GM12878 (cell line): Measurements from ENCODE around the gene SERPINB5. TPM values are rescaled to one million over a fixed set of nuclear protein-coding genes. Genes with fewer than 3 reads are reported as not detected.

Experiments used
- ATAC-seq: fragments of 200-7000 bp; cut with Tn5 transposase; 3 replicates; pipeline ENCODE4 v1.9.1; 2020; ENCODE audit warnings: mild to moderate bottlenecking, moderate library complexity
- BruUV-seq: library from RNA; stranded (reverse); fragments of 400-500 nt; replicated peaks from 2 replicates; lab custom pipeline; 2021; lab: Mats Ljungman, UMichigan
- CTCF ChIA-PET: fragments of 300-600 bp; sonication (Branson Sonifier 250); formaldehyde crosslinking; extraction: SDS; loops from one replicate; lab custom pipeline; 2021; ENCODE audit warnings: inconsistent platforms; lab: Yijun Ruan, JAX
- POLR2A ChIA-PET: fragments of 350-600 bp; formaldehyde crosslinking; extraction: SDS; loops from one replicate; lab custom pipeline; 2021; ENCODE audit warnings: inconsistent platforms; lab: Charles Lee
- RAD21 ChIA-PET: fragments of 300-600 bp; sonication (Branson Sonifier 250); formaldehyde crosslinking; loops from one replicate; lab custom pipeline; 2023; ENCODE audit warnings: antibody characterized with exemption; ENCODE audit not compliant: unreplicated experiment; lab: Charles Lee
- SMC1A ChIA-PET: fragments of 300-600 bp; sonication (Branson Sonifier 250); formaldehyde crosslinking; loops from one replicate; lab custom pipeline; 2023; ENCODE audit not compliant: unreplicated experiment, uncharacterized antibody; lab: Charles Lee
- DNase-seq: peaks from one replicate; pipeline ENCODE4 v3.0.0-alpha.2; 2011; ENCODE audit warnings: low read depth, low spot score
- FAIRE-seq: peaks from 3 replicates; lab custom pipeline; 2011; peaks lifted over from hg19 to GRCh38; lab: Jason Lieb, UNC
- H2AFZ ChIP-seq: 2 replicates; pipeline ENCODE4 v1.6.0; 2011; ENCODE audit warnings: low read depth, low read length, control low read depth; ENCODE audit not compliant: control insufficient read depth
- H3K27ac ChIP-seq: 2 replicates; pipeline ENCODE4 v1.5.1; 2011; ENCODE audit warnings: control low read depth; ENCODE audit not compliant: control insufficient read depth, insufficient read depth
- H3K27me3 ChIP-seq, 2 experiments: replicated peaks in 1 of 2; 2 replicates each; pipeline versions ENCODE4 v1.6.0 to v1.6.1; 2011; ENCODE audit warnings: low read length in 1 of 2; ENCODE audit not compliant: control insufficient read depth in 2 of 2, insufficient read depth in 2 of 2
- H3K36me3 ChIP-seq, 2 experiments: 2 replicates each; pipeline ENCODE4 v1.5.1; 2011; ENCODE audit warnings: low read length in 1 of 2; ENCODE audit not compliant: control insufficient read depth in 2 of 2, insufficient read depth in 2 of 2
- H3K4me1 ChIP-seq: 2 replicates; pipeline ENCODE4 v1.6.1; 2011; ENCODE audit warnings: mild to moderate bottlenecking, low read length, moderate library complexity, mixed read lengths; ENCODE audit not compliant: control insufficient read depth, insufficient read depth
- H3K4me2 ChIP-seq: 2 replicates; pipeline ENCODE4 v1.6.0; 2011; ENCODE audit warnings: control low read depth; ENCODE audit not compliant: control insufficient read depth, insufficient read depth
- H3K4me3 ChIP-seq: fragments of 200-600 bp; sonication (generic); 2 replicates; pipeline ENCODE4 v1.5.1; 2016
- H3K79me2 ChIP-seq: 2 replicates; pipeline ENCODE4 v1.6.0; 2011; ENCODE audit warnings: low read length; ENCODE audit not compliant: control insufficient read depth, insufficient read depth
- H3K9ac ChIP-seq: 2 replicates; pipeline ENCODE4 v1.8.0; 2011; ENCODE audit warnings: low read length, control low read depth, mixed read lengths; ENCODE audit not compliant: control insufficient read depth, insufficient read depth
- H3K9me3 ChIP-seq: replicated peaks from 3 replicates; pipeline ENCODE4 v1.5.1; 2011; ENCODE audit warnings: mild to moderate bottlenecking, low read length; ENCODE audit not compliant: control insufficient read depth, insufficient read depth
- H4K20me1 ChIP-seq: 2 replicates; pipeline ENCODE4 v1.6.0; 2011; ENCODE audit not compliant: control insufficient read depth, insufficient read depth
- ASH2L ChIP-seq: fragments of 300-600, 200-600 bp; sonication (generic); IDR thresholded peaks from 2 replicates; pipeline ENCODE4 v1.6.1; 2017; ENCODE audit warnings: low read depth, mild to moderate bottlenecking, borderline replicate concordance
- ATF7 ChIP-seq: fragments of 450-650 bp; IDR thresholded peaks from 2 replicates; pipeline ENCODE4 v1.6.1; 2016; ENCODE audit warnings: low read depth, mild to moderate bottlenecking
- CBFB ChIP-seq: IDR thresholded peaks from 2 replicates; pipeline ENCODE4 v1.6.1; 2016; ENCODE audit warnings: antibody characterized with exemption, low read depth
- CHD1 ChIP-seq: IDR thresholded peaks from 2 replicates; pipeline ENCODE4 v1.6.1; 2012; ENCODE audit warnings: low read depth, low read length, improper control_type of control experiment
- IKZF1 ChIP-seq: fragments of 450-650 bp; conservative IDR thresholded peaks from 2 replicates; pipeline ENCODE4 v1.6.1; 2017; ENCODE audit warnings: antibody characterized with exemption, mild to moderate bottlenecking
- KAT2A ChIP-seq: conservative IDR thresholded peaks from 2 replicates; pipeline ENCODE4 v1.6.1; 2011; ENCODE audit warnings: low read depth, low read length; ENCODE audit not compliant: control insufficient read depth
- LARP7 ChIP-seq: fragments of 450-650 bp; IDR thresholded peaks from 2 replicates; pipeline ENCODE4 v1.6.1; 2017; ENCODE audit warnings: mild to moderate bottlenecking
- NFYA ChIP-seq: IDR thresholded peaks from 2 replicates; pipeline ENCODE4 v1.6.1; 2011; ENCODE audit warnings: low read depth, mild to moderate bottlenecking, low read length, improper control_type of control experiment, borderline replicate concordance
- NR2C1 ChIP-seq: fragments of 450-650 bp; IDR thresholded peaks from 2 replicates; pipeline ENCODE4 v1.6.1; 2017; ENCODE audit warnings: antibody characterized with exemption, mild to moderate bottlenecking, moderate library complexity
- POLR2AphosphoS2 ChIP-seq: IDR thresholded peaks from 2 replicates; pipeline ENCODE4 v1.6.1; 2011; ENCODE audit warnings: low read depth, mild to moderate bottlenecking, low read length, improper control_type of control experiment, moderate library complexity
- POU2F2 ChIP-seq: IDR thresholded peaks from 3 replicates; pipeline ENCODE4 v1.6.1; 2011; ENCODE audit warnings: low read depth, mild to moderate bottlenecking, low read length, borderline replicate concordance
- RAD51 ChIP-seq: fragments of 450-650 bp; IDR thresholded peaks from 2 replicates; pipeline ENCODE4 v1.6.1; 2016; ENCODE audit warnings: moderate library complexity, mild to moderate bottlenecking, inconsistent platforms
- SIN3A ChIP-seq: IDR thresholded peaks from 2 replicates; pipeline ENCODE4 v1.6.1; 2012; ENCODE audit warnings: low read depth, low read length, improper control_type of control experiment
- TBL1XR1 ChIP-seq: IDR thresholded peaks from 2 replicates; pipeline ENCODE4 v1.6.1; 2012; ENCODE audit warnings: low read depth, low read length, improper control_type of control experiment
- ZNF274 ChIP-seq: IDR thresholded peaks from one replicate; pipeline ENCODE4 v1.8.0; 2011; ENCODE audit not compliant: insufficient read length, insufficient read depth
- WGBS: methylation state at CpG from one replicate; pipeline ENCODE4 v1.1.6; 2016; ENCODE audit warnings: low lambda C conversion rate; ENCODE audit not compliant: insufficient replicate concordance, insufficient coverage; ENCODE audit errors: missing lambda C conversion rate; 5-methylcytosine and 5-hydroxymethylcytosine counted together
- in situ Hi-C: fragments of 300-500 bp; cut with MboI; formaldehyde crosslinking; loops from 9 replicates; pipeline ENCODE4 v1.14.3; 2018; ENCODE audit warnings: mixed read lengths
- intact Hi-C: fragments of 100-400 bp; cut with micrococcal nuclease; formaldehyde crosslinking; loops from one replicate; pipeline ENCODE4 v1.14.2; 2022; ENCODE audit not compliant: unreplicated experiment
- polyA plus RNA-seq, 11 experiments: library from polyadenylated mRNA; depleted of rRNA in 4 of 11; unstranded in 6 of 11; stranded (reverse) in 5 of 11; fragments of >200 nt; fragmentation: Nextera tagmentation in 4 of 11; fragmentation: Illumina TruSeq in 1 of 11; extraction: Ambion mirVana in 4 of 11; extraction: Trizol in 1 of 11; gene quantifications; 1 replicate in 1 of 11; 2 replicates in 10 of 11; pipeline versions ENCODE4 v1.2.1 to v1.2.3, GENCODE V29; 2011 to 2016; ENCODE audit warnings: inconsistent platforms in 2 of 11, missing spikeins in 2 of 11, low read depth in 1 of 11
- total RNA-seq, 4 experiments: library from RNA; depleted of rRNA in 3 of 4; stranded (reverse); fragments of >200 nt in 3 of 4; fragmentation: Illumina TruSeq in 1 of 4; extraction: Trizol in 1 of 4; gene quantifications; 2 replicates each; pipeline versions ENCODE4 v1.2.1 to v1.2.3, GENCODE V29; 2013 to 2021
- TF ChIP-seq, protein P1 (sequence below): fragments of 150-350 bp; IDR thresholded peaks from 2 replicates; pipeline ENCODE4 v1.6.1; 2014; ENCODE audit warnings: mild to moderate bottlenecking, low read depth, low read length
- TF ChIP-seq, protein P2 (sequence below): fragments of 450-650 bp; formaldehyde crosslinking; IDR thresholded peaks from 2 replicates; pipeline ENCODE4 v1.4.0; 2022; ENCODE audit warnings: mild to moderate bottlenecking, moderate library complexity

The SERPINB5 gene
- total and polyA plus RNA-seq, 10 of the 15 experiments (the other 5 are each of a cell fraction or from before 2014, with no cell fraction given) = 0.03 to 0.04 TPM; not detected in 8

DNA sequence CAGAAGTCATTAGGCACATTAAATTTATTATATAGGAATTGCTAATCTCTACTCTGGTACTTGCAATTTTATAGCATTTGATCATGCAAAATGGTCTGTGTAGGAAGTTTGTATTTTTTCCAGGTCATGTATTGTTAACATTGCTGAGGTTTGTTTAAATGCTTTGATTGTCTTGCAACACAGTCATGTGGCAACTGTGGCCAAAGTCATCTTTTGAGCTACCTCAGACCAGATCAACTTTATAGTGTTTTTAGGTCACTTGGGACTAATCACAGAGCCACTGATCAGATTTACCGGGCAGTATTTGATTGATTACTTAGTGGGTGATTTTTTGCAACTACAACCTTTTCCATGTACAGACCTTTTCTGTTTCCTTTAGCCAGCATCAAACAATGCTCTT, 3.7 kb downstream of the SERPINB5 start:
- no TSS peak for BruUV-seq
- POLR2A ChIA-PET = no interaction called here
- Histone ChIP-seq H3K9ac (no peak overlapping the region), H3K4me3 (no peak overlapping the region), H4K20me1 (no peaks in the 10 kb centered on the region), H3K27me3 (peaks cover 2 to 5% of the 10 kb centered on the region in 2 experiments; a peak in 3 of 4 replicates), H3K36me3 (no peaks in the 10 kb centered on the region), H3K4me1 (no peaks in the 10 kb centered on the region), H3K9me3 (no peaks in the 10 kb centered on the region), H3K79me2 (no peaks in the 10 kb centered on the region), H3K27ac (no peak overlapping the region), H2AFZ (no peak overlapping the region), H3K4me2 (no peak overlapping the region)
- CTCF ChIA-PET = no interaction called here
- TF ChIP-seq POU2F2 (no peak), NFYA (no peak), TBL1XR1 (no peak), IKZF1 (no peak), CBFB (no peak), NR2C1 (no peak), ZNF274 (no peak), ASH2L (no peak), ATF7 (no peak), SIN3A (no peak), RAD51 (no peak), LARP7 (no peak), KAT2A (no peak), CHD1 (no peak), POLR2AphosphoS2 (no peak)
- TF ChIP-seq, protein P1, sequence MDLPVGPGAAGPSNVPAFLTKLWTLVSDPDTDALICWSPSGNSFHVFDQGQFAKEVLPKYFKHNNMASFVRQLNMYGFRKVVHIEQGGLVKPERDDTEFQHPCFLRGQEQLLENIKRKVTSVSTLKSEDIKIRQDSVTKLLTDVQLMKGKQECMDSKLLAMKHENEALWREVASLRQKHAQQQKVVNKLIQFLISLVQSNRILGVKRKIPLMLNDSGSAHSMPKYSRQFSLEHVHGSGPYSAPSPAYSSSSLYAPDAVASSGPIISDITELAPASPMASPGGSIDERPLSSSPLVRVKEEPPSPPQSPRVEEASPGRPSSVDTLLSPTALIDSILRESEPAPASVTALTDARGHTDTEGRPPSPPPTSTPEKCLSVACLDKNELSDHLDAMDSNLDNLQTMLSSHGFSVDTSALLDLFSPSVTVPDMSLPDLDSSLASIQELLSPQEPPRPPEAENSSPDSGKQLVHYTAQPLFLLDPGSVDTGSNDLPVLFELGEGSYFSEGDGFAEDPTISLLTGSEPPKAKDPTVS = no peak
- TF ChIP-seq, protein P2, sequence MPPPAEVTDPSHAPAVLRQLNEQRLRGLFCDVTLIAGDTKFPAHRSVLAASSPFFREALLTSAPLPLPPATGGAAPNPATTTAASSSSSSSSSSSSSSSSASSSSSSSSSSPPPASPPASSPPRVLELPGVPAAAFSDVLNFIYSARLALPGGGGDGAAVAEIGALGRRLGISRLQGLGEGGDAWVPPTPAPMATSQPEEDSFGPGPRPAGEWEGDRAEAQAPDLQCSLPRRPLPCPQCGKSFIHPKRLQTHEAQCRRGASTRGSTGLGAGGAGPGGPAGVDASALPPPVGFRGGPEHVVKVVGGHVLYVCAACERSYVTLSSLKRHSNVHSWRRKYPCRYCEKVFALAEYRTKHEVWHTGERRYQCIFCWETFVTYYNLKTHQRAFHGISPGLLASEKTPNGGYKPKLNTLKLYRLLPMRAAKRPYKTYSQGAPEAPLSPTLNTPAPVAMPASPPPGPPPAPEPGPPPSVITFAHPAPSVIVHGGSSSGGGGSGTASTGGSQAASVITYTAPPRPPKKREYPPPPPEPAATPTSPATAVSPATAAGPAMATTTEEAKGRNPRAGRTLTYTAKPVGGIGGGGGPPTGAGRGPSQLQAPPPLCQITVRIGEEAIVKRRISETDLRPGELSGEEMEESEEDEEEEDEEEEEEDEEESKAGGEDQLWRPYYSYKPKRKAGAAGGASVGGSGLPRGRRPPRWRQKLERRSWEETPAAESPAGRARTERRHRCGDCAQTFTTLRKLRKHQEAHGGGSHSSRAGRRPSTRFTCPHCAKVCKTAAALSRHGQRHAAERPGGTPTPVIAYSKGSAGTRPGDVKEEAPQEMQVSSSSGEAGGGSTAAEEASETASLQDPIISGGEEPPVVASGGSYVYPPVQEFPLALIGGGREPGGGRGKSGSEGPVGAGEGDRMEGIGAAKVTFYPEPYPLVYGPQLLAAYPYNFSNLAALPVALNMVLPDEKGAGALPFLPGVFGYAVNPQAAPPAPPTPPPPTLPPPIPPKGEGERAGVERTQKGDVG (CRISPR knock-in tag) = no peak
- WGBS = 90% methylated on average over 1 of the region's 1 CpG
- in situ Hi-C loops (no loop called here), intact Hi-C loops (no loop called here)
- SMC1A ChIA-PET = no interaction called here
- DNase-seq (no peak), FAIRE-seq (no peak), ATAC-seq (no peak)
- RAD21 ChIA-PET = no interaction called here
